ENCODE results near the gene MTR.

MTR gene

GRCh38 chr1:236886199-236886598, 91.1 kb downstream of the MTR start:
- Histone ChIP-seq H3K27me3 (ENCODE audit: low read depth, low read length) (no peaks in the 10 kb centered on the region), H3K4me1 (ENCODE audit: low read length) (no peaks in the 10 kb centered on the region), H3K27ac (ENCODE audit: low read length) (no peak overlapping the region), H3K36me3 (replicated peaks; ENCODE audit: low read depth, low read length) (peaks cover 40% of the 10 kb centered on the region), H3K9me3 (ENCODE audit: insufficient read depth, low read length) (no peaks in the 10 kb centered on the region), H4K20me1 (ENCODE audit: insufficient read depth, low read length) (no peaks in the 10 kb centered on the region), H3K9ac (ENCODE audit: low read length) (no peak overlapping the region), H2AFZ (ENCODE audit: low read depth, low read length) (no peak overlapping the region), H3K79me2 (ENCODE audit: low read length) (no peaks in the 10 kb centered on the region), H3K4me3 (ENCODE audit: low read length) (no peak overlapping the region), H3K4me2 (ENCODE audit: low read length) (no peak overlapping the region)
- no peak for TF ChIP-seq CTCF (IDR thresholded peaks at IDR 0.05; ENCODE audit: low read depth, low read length)
- TF ChIP-seq EZH2phosphoT487 (IDR thresholded peaks at IDR 0.05; ENCODE audit: low read depth), result no peak

GRCh38 chr1:236887081-236887480, 92.0 kb downstream of the MTR start:
- Histone ChIP-seq H3K36me3 (replicated peaks; ENCODE audit: low read depth, low read length) (peaks cover 46% of the 10 kb centered on the region), H2AFZ (ENCODE audit: low read depth, low read length) (no peak overlapping the region), H3K4me3 (ENCODE audit: low read length) (no peak overlapping the region), H3K9ac (ENCODE audit: low read length) (no peak overlapping the region), H3K9me3 (ENCODE audit: insufficient read depth, low read length) (no peaks in the 10 kb centered on the region), H3K27ac (ENCODE audit: low read length) (no peak overlapping the region), H3K27me3 (ENCODE audit: low read depth, low read length) (no peaks in the 10 kb centered on the region), H4K20me1 (ENCODE audit: insufficient read depth, low read length) (no peaks in the 10 kb centered on the region), H3K4me1 (ENCODE audit: low read length) (no peaks in the 10 kb centered on the region), H3K4me2 (ENCODE audit: low read length) (no peak overlapping the region), H3K79me2 (ENCODE audit: low read length) (no peaks in the 10 kb centered on the region)
- TF ChIP-seq CTCF (IDR thresholded peaks at IDR 0.05; ENCODE audit: low read depth, low read length) (no peak), EZH2phosphoT487 (IDR thresholded peaks at IDR 0.05; ENCODE audit: low read depth) (no peak)

GRCh38 chr1:236888126-236888525, 93.0 kb downstream of the MTR start:
- Histone ChIP-seq H3K27me3 (ENCODE audit: low read depth, low read length) (no peaks in the 10 kb centered on the region), H3K4me1 (ENCODE audit: low read length) (no peaks in the 10 kb centered on the region), H2AFZ (ENCODE audit: low read depth, low read length) (no peak overlapping the region), H3K9me3 (ENCODE audit: insufficient read depth, low read length) (no peaks in the 10 kb centered on the region), H3K36me3 (replicated peaks; ENCODE audit: low read depth, low read length) (peaks cover 55% of the 10 kb centered on the region), H3K79me2 (ENCODE audit: low read length) (no peaks in the 10 kb centered on the region), H3K27ac (ENCODE audit: low read length) (no peak overlapping the region), H4K20me1 (ENCODE audit: insufficient read depth, low read length) (no peaks in the 10 kb centered on the region), H3K4me2 (ENCODE audit: low read length) (no peak overlapping the region), H3K9ac (ENCODE audit: low read length) (no peak overlapping the region), H3K4me3 (ENCODE audit: low read length) (no peak overlapping the region)
- no peak for TF ChIP-seq EZH2phosphoT487 (IDR thresholded peaks at IDR 0.05; ENCODE audit: low read depth)
- TF ChIP-seq CTCF (IDR thresholded peaks at IDR 0.05; ENCODE audit: low read depth, low read length), result no peak

- no peaks in the 10 kb centered on the region for H3K4me1 ChIP-seq (ENCODE audit: low read length)
- no peak overlapping the region for H2AFZ ChIP-seq (ENCODE audit: low read depth, low read length)
- H3K36me3 ChIP-seq (replicated peaks; ENCODE audit: low read depth, low read length), result peaks cover 52% of the 10 kb centered on the region
- H4K20me1 ChIP-seq (ENCODE audit: insufficient read depth, low read length), result no peaks in the 10 kb centered on the region
- no peaks in the 10 kb centered on the region for H3K9me3 ChIP-seq (ENCODE audit: insufficient read depth, low read length)
- H3K27ac ChIP-seq (ENCODE audit: low read length), result no peak overlapping the region
- no peak overlapping the region for H3K4me3 ChIP-seq (ENCODE audit: low read length)
- no peak overlapping the region for H3K9ac ChIP-seq (ENCODE audit: low read length)
- TF ChIP-seq CTCF (IDR thresholded peaks at IDR 0.05; ENCODE audit: low read depth, low read length), result no peak
- TF ChIP-seq EZH2phosphoT487 (IDR thresholded peaks at IDR 0.05; ENCODE audit: low read depth), result no peak
- H3K79me2 ChIP-seq (ENCODE audit: low read length), result no peaks in the 10 kb centered on the region
- H3K27me3 ChIP-seq (ENCODE audit: low read depth, low read length), result no peaks in the 10 kb centered on the region
- H3K4me2 ChIP-seq (ENCODE audit: low read length), result no peak overlapping the region
These were observed 93.8 kb downstream of the MTR start for GRCh38 chr1:236888903-236889302.
